Measurements from ENCODE around the gene PRKD2. TPM values are rescaled to one million over a fixed set of nuclear protein-coding genes. Genes with fewer than 3 reads are reported as not detected.

Gene PRKD2
- total RNA-seq, 4 donors from 2014 or later = 11.8 to 41.3 (median 19.5) TPM

DNA sequence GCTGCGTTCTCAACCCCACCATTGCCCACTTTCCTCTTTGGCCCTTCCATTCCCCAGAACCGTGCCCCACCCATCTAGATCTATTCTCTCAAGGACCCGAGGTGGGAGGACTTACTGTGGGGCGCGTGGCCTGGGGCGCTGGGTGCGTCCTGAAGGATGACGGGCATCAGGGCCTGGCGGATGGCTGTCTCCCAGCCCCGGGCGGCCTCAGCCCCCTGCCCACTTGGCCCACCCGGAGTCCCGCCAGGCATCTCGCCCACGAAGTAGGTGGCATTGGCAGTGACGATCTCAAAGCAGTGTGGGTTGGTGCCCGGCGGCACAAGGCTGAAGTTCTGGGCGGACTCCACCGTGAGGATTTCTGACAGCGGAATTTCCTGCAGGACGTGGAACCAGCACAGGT lies 23.2 kb downstream of the PRKD2 start:
- no peak for ATAC-seq (ENCODE audit: low FRiP score)
- DNase-seq (ENCODE audit: low spot score) = no peak
- TF ChIP-seq, protein P1, sequence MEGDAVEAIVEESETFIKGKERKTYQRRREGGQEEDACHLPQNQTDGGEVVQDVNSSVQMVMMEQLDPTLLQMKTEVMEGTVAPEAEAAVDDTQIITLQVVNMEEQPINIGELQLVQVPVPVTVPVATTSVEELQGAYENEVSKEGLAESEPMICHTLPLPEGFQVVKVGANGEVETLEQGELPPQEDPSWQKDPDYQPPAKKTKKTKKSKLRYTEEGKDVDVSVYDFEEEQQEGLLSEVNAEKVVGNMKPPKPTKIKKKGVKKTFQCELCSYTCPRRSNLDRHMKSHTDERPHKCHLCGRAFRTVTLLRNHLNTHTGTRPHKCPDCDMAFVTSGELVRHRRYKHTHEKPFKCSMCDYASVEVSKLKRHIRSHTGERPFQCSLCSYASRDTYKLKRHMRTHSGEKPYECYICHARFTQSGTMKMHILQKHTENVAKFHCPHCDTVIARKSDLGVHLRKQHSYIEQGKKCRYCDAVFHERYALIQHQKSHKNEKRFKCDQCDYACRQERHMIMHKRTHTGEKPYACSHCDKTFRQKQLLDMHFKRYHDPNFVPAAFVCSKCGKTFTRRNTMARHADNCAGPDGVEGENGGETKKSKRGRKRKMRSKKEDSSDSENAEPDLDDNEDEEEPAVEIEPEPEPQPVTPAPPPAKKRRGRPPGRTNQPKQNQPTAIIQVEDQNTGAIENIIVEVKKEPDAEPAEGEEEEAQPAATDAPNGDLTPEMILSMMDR (IDR thresholded peaks at IDR 0.05) = no peak

DNA sequence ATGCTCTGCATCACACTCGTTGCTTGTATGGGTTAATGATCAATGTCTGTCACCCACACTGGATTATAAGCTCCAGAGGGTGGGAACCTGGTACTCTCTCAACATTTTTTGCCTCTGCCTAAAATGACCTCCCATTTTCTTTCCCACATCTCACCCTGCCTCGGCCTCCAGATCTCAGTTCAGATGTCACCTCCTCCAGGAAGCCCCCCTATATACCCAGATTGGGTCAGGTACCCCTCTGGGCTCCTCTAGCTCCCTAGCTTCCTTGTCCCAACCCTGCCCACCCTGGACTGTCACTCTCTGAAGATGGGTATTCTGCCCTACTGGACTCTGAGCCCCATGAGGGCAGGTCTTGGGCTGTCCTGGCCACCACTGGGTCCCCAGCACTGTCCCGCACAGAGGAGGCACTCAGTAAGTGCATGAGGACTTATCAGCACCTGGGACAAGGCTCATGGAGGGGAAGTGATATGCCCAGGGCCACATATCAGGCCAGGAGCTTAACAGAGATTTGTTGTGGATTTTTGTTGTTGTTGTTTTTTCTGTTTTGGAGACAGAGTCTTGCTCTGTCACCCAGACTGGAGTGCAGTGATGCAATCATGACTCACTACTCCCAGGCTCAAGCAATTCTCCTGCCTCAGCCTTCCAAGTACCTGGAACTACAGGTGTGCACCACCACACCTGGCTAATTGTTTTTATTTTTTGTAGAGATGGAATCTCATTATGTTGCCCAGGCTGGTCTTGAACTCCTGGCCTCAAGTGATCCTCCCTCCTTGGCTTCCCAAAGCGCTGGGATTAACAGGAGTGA lies 23.8 kb downstream of the PRKD2 start:
- TF ChIP-seq, protein P1 (IDR thresholded peaks at IDR 0.05) = no peak
- DNase-seq (ENCODE audit: low spot score) (no peak), ATAC-seq (ENCODE audit: low FRiP score) (no peak)

GRCh38 chr19:46691948-46692347 lies 25.0 kb downstream of the PRKD2 start:
- TF ChIP-seq, protein P1 (IDR thresholded peaks at IDR 0.05) = no peak
- no peak for DNase-seq (ENCODE audit: low spot score)
- no peak for ATAC-seq (ENCODE audit: low FRiP score)

- TF ChIP-seq, protein P1 (IDR thresholded peaks at IDR 0.05) = no peak
- DNase-seq (ENCODE audit: low spot score) = no peak
- no peak for ATAC-seq (ENCODE audit: low FRiP score)
These were observed 25.8 kb downstream of the PRKD2 start for GRCh38 chr19:46691104-46691503.

GRCh38 chr19:46689358-46689757 lies 27.6 kb downstream of the PRKD2 start:
- DNase-seq (ENCODE audit: low spot score) (no peak), ATAC-seq (ENCODE audit: low FRiP score) (no peak)
- TF ChIP-seq, protein P1 (IDR thresholded peaks at IDR 0.05) = no peak

GRCh38 chr19:46687438-46688145 lies 29.3 kb downstream of the PRKD2 start:
- ATAC-seq (ENCODE audit: low FRiP score) = no peak
- no peak for DNase-seq (ENCODE audit: low spot score)
- TF ChIP-seq, protein P1 (IDR thresholded peaks at IDR 0.05) = no peak

Measured in omental fat pad (tissue), 4 donors.